SK-N-SH treated with all-trans-retinoic acid at 6 μM for 48 hours (cell line): ENCODE measurements around the gene MORC1.
"Not testable (repeated sequence)": the region's sequence is repeated elsewhere in the genome, so short reads cannot be mapped to it uniquely, and the experiment has no call there.

Experiments
- ATAC-seq: fragments of 200-7000 bp; cut with Tn5 transposase; 3 replicates; pipeline ENCODE4 v1.9.1; 2020; ENCODE audit warnings: mild to moderate bottlenecking, moderate library complexity
- ARNTL ChIP-seq: fragments of 450-650 bp; formaldehyde crosslinking; IDR thresholded peaks from 2 replicates; pipeline ENCODE4 v1.5.0; 2020; ENCODE audit warnings: low read depth, mild to moderate bottlenecking, moderate library complexity, borderline replicate concordance
- BACH2 ChIP-seq: fragments of 250-450 bp; sonication (Bioruptor Pico); IDR thresholded peaks from 2 replicates; pipeline ENCODE4 v1.9.0; 2021; ENCODE audit warnings: mild to moderate bottlenecking, borderline replicate concordance
- CSDC2 ChIP-seq: fragments of 250-450 bp; sonication (Bioruptor Pico); IDR thresholded peaks from 2 replicates; pipeline ENCODE4 v1.5.0; 2020; ENCODE audit warnings: mild to moderate bottlenecking, moderate library complexity
- ESRRG ChIP-seq: fragments of 250-450 bp; sonication (Bioruptor Pico); IDR thresholded peaks from 2 replicates; pipeline ENCODE4 v1.6.1; 2021; ENCODE audit warnings: mild to moderate bottlenecking
- GLIS3 ChIP-seq: fragments of 250-450 bp; sonication (Bioruptor Pico); IDR thresholded peaks from 2 replicates; pipeline ENCODE4 v1.5.0; 2020; ENCODE audit warnings: mild to moderate bottlenecking, moderate library complexity
- ISL1 ChIP-seq: fragments of 250-450 bp; sonication (Bioruptor Pico); IDR thresholded peaks from 2 replicates; pipeline ENCODE4 v2.1.2; 2022; ENCODE audit warnings: mild to moderate bottlenecking, moderate library complexity
- PATZ1 ChIP-seq: fragments of 250-450 bp; sonication (Bioruptor Pico); IDR thresholded peaks from 2 replicates; pipeline ENCODE4 v1.8.0; 2020; ENCODE audit warnings: mild to moderate bottlenecking, moderate library complexity, borderline replicate concordance
- PPARA ChIP-seq: fragments of 250-450 bp; sonication (Bioruptor Pico); IDR thresholded peaks from 2 replicates; pipeline ENCODE4 v1.5.0; 2020; ENCODE audit warnings: mild to moderate bottlenecking, borderline replicate concordance
- RARB ChIP-seq: fragments of 250-450 bp; sonication (Bioruptor Pico); IDR thresholded peaks from 2 replicates; pipeline ENCODE4 v1.8.0; 2021; ENCODE audit warnings: mild to moderate bottlenecking, moderate library complexity
- SNAI2 ChIP-seq: fragments of 250-450 bp; sonication (Bioruptor Pico); IDR thresholded peaks from 2 replicates; pipeline ENCODE4 v1.5.0; 2020; ENCODE audit warnings: mild to moderate bottlenecking, moderate library complexity
- TCF4 ChIP-seq: fragments of 250-450 bp; sonication (Bioruptor Pico); IDR thresholded peaks from 2 replicates; pipeline ENCODE4 v1.8.0; 2021; ENCODE audit warnings: mild to moderate bottlenecking, moderate library complexity, borderline replicate concordance
- TOX ChIP-seq: fragments of 250-450 bp; sonication (Bioruptor Pico); IDR thresholded peaks from 2 replicates; pipeline ENCODE4 v1.8.0; 2021; ENCODE audit warnings: mild to moderate bottlenecking, moderate library complexity, borderline replicate concordance
- TSHZ2 ChIP-seq: fragments of 250-450 bp; sonication (Bioruptor Pico); IDR thresholded peaks from 2 replicates; pipeline ENCODE4 v1.5.0; 2020; ENCODE audit warnings: mild to moderate bottlenecking, moderate library complexity
- ZC3H10 ChIP-seq: fragments of 250-450 bp; sonication (Bioruptor Pico); IDR thresholded peaks from 2 replicates; pipeline ENCODE4 v1.5.1; 2021; ENCODE audit warnings: mild to moderate bottlenecking, moderate library complexity
- ZFP3 ChIP-seq: fragments of 250-450 bp; sonication (Bioruptor Pico); IDR thresholded peaks from 2 replicates; pipeline ENCODE4 v1.5.0; 2020; ENCODE audit warnings: mild to moderate bottlenecking, moderate library complexity
- ZNF565 ChIP-seq: fragments of 450-650 bp; formaldehyde crosslinking; conservative IDR thresholded peaks from 2 replicates; pipeline ENCODE4 v1.5.0; 2020; ENCODE audit warnings: low read depth, mild to moderate bottlenecking, moderate library complexity
- ZNF70 ChIP-seq: fragments of 450-650 bp; formaldehyde crosslinking; IDR thresholded peaks from 2 replicates; pipeline ENCODE4 v1.5.0; 2020; ENCODE audit warnings: mild to moderate bottlenecking, moderate library complexity
- TF ChIP-seq, protein P1 (sequence below): fragments of 250-450 bp; sonication (Bioruptor Pico); IDR thresholded peaks from 2 replicates; pipeline ENCODE4 v1.8.0; 2021; ENCODE audit warnings: low read depth, mild to moderate bottlenecking, moderate library complexity, borderline replicate concordance

Gene MORC1

GRCh38 chr3:109136523-109136922 is 18.6 kb upstream of the MORC1 start, which contains the start of gene C3orf85:
Gene C3orf85 (plus strand): TSS chr3:109136719. CDS start chr3:109136848, 129 bp downstream.
- TF ChIP-seq ISL1 (CRISPR knock-in tag) (no peak), TSHZ2 (CRISPR knock-in tag) (no peak), TCF4 (CRISPR knock-in tag) (no peak)
- ATAC-seq: no peak

DNA sequence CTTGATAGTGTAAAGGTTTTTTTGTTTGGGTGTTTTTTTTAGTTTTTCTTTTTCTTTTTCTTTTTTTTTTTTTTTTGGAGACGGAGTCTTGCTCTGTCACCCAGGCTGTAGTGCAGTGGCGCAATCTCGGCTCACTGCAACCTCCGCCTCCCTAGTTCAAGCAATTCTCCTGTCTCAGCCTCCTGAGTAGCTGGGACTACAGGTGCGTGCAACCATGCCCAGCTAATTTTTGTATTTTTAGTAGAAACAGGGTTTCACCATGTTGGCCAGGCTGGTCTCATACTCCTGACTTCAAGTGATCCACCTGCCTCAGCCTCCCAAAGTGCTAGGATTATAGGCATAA is 15.5 kb upstream of the MORC1 start:
- ATAC-seq: not testable (repeated sequence)

DNA sequence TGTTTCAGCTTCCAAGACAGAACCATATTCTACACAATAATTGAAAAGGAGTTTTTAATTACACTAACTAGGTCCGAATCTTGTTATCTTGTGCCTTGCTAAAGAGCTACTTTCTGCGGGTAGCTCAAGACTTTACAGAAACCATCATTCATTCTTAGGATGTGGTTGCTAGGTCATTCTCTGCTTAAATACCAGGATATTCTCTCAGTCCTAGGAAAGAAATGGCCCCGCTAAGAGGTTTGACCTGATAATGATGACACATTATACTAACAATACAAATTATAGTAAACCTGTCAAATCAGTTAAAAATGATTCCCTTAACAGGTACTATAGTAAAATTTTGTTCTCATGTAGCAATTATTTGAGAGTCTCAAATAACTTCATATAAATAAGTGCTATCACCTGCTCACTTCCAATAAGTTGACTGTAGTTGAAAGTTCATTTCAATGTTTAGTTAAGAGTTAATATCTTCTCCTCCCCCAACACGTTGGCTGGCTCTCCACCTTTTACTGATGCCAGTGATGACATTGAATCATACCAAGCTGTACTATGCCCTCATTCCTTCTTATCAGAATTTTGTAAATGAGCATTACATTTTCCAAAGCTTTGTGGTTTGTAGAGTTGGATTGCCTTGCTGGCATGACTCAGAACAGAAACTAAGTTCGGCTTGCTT is 15.0 kb upstream of the MORC1 start:
- no peak for ATAC-seq
- TF ChIP-seq SNAI2 (CRISPR knock-in tag) (no peak), PPARA (CRISPR knock-in tag) (no peak)

- ATAC-seq: no peak
Observed at GRCh38 chr3:109131276-109131675, 13.3 kb upstream of the MORC1 start.

GRCh38 chr3:109127553-109127952 is 9.6 kb upstream of the MORC1 start:
- no peak for ATAC-seq
- no peak for TF ChIP-seq TSHZ2 (CRISPR knock-in tag)
- no peak for TF ChIP-seq ZC3H10 (CRISPR knock-in tag)
- TF ChIP-seq GLIS3 (CRISPR knock-in tag): no peak
- TF ChIP-seq RARB: no peak
- no peak for TF ChIP-seq SNAI2 (CRISPR knock-in tag)
- no peak for TF ChIP-seq ESRRG (CRISPR knock-in tag)
- TF ChIP-seq BACH2 (CRISPR knock-in tag): no peak
- no peak for TF ChIP-seq CSDC2 (CRISPR knock-in tag)
- TF ChIP-seq ARNTL (CRISPR knock-in tag): no peak
- TF ChIP-seq ZFP3: no peak
- TF ChIP-seq, protein P1, sequence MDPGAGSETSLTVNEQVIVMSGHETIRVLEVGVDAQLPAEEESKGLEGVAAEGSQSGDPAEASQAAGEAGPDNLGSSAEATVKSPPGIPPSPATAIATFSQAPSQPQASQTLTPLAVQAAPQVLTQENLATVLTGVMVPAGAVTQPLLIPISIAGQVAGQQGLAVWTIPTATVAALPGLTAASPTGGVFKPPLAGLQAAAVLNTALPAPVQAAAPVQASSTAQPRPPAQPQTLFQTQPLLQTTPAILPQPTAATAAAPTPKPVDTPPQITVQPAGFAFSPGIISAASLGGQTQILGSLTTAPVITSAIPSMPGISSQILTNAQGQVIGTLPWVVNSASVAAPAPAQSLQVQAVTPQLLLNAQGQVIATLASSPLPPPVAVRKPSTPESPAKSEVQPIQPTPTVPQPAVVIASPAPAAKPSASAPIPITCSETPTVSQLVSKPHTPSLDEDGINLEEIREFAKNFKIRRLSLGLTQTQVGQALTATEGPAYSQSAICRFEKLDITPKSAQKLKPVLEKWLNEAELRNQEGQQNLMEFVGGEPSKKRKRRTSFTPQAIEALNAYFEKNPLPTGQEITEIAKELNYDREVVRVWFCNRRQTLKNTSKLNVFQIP (CRISPR knock-in tag): no peak
- TF ChIP-seq ZNF565 (CRISPR knock-in tag): no peak

More at GRCh38 chr3:109131276-109131675, 13.3 kb upstream of the MORC1 start:
- no peak for TF ChIP-seq ZFP3
- TF ChIP-seq TCF4 (CRISPR knock-in tag): no peak
- TF ChIP-seq, protein P1 (CRISPR knock-in tag): no peak
- TF ChIP-seq ZC3H10 (CRISPR knock-in tag): no peak
- no peak for TF ChIP-seq ZNF565 (CRISPR knock-in tag)
- TF ChIP-seq BACH2 (CRISPR knock-in tag): no peak
- TF ChIP-seq PATZ1 (CRISPR knock-in tag): no peak
- no peak for TF ChIP-seq TOX (CRISPR knock-in tag)
- no peak for TF ChIP-seq ZNF70 (CRISPR knock-in tag)
- TF ChIP-seq CSDC2 (CRISPR knock-in tag): no peak
- TF ChIP-seq ARNTL (CRISPR knock-in tag): no peak
- no peak for TF ChIP-seq RARB
- TF ChIP-seq, all 23 proteins: peak for 0
